ENCODE measurements around the gene CRKL.
"Not testable (repeated sequence)": the region's sequence is repeated elsewhere in the genome, so short reads cannot be mapped to it uniquely, and the experiment has no call there.

The CRKL gene

GRCh38 chr22:20935049-20935448 is 17.8 kb downstream of the CRKL start:
- DNase-seq (ENCODE audit: low read depth in 2 of 2): not testable (repeated sequence)

GRCh38 chr22:20935780-20936539 is 18.8 kb downstream of the CRKL start:
- not testable (repeated sequence) for DNase-seq (ENCODE audit: low read depth in 2 of 2)

GRCh38 chr22:20937031-20937793 is 20.0 kb downstream of the CRKL start:
- no peak for DNase-seq (ENCODE audit: low read depth in 2 of 2)

GRCh38 chr22:20937794-20938671 is 20.8 kb downstream of the CRKL start:
- DNase-seq (ENCODE audit: low read depth in 2 of 2): no peak

- DNase-seq (ENCODE audit: low read depth in 2 of 2): not testable (repeated sequence)
Measured at GRCh38 chr22:20939457-20940185, 22.4 kb downstream of the CRKL start.

- DNase-seq (ENCODE audit: low read depth in 2 of 2): no peak
Measured at GRCh38 chr22:20940186-20940651, 23.0 kb downstream of the CRKL start.

- DNase-seq (ENCODE audit: low read depth in 2 of 2): no peak
Measured at GRCh38 chr22:20940904-20941385, 23.7 kb downstream of the CRKL start.

GRCh38 chr22:20942203-20942902 is 25.1 kb downstream of the CRKL start:
- DNase-seq (ENCODE audit: low read depth in 2 of 2): not testable (repeated sequence)

GRCh38 chr22:20943104-20943933 is 26.1 kb downstream of the CRKL start:
- no peak for DNase-seq (ENCODE audit: low read depth in 2 of 2)

- no peak for DNase-seq (ENCODE audit: low read depth in 2 of 2)
Measured at GRCh38 chr22:20944042-20944441, 26.8 kb downstream of the CRKL start.

- no peak for DNase-seq (ENCODE audit: low read depth in 2 of 2)
Measured at GRCh38 chr22:20945578-20945934, 28.3 kb downstream of the CRKL start.

GRCh38 chr22:20946080-20946986 is 29.1 kb downstream of the CRKL start:
- no peak for DNase-seq (ENCODE audit: low read depth in 2 of 2)

- DNase-seq (ENCODE audit: low read depth in 2 of 2): no peak
Measured at GRCh38 chr22:20946991-20947390, 29.8 kb downstream of the CRKL start.

GRCh38 chr22:20948450-20948849 is 31.2 kb downstream of the CRKL start:
- DNase-seq (ENCODE audit: low read depth in 2 of 2): no peak

- no peak for DNase-seq (ENCODE audit: low read depth in 2 of 2)
Measured at GRCh38 chr22:20948989-20949388, 31.8 kb downstream of the CRKL start.

GRCh38 chr22:20949698-20950183 is 32.5 kb downstream of the CRKL start:
- DNase-seq (ENCODE audit: low read depth in 2 of 2): no peak

- no peak for DNase-seq (ENCODE audit: low read depth in 2 of 2)
Measured at GRCh38 chr22:20951151-20951931, 34.1 kb downstream of the CRKL start.

- DNase-seq (ENCODE audit: low read depth in 2 of 2): no peak
Measured at GRCh38 chr22:20951932-20952380, 34.7 kb downstream of the CRKL start.

Data from stimulated activated CD8-positive, alpha-beta memory T cell treated with anti-CD3 and anti-CD28 coated beads, Interleukin-7, amount 100 ng/mL, for 1 hour (primary cell).